Measurements from ENCODE around the gene PI4KA.
A peak's percentile ranks its signal among the peaks of the same experiment; 100 is the strongest.
"Not testable (repeated sequence)": the region's sequence is repeated elsewhere in the genome, so short reads cannot be mapped to it uniquely, and the experiment has no call there.

PI4KA gene

GRCh38 chr22:20776624-20777405 is 81.8 kb downstream of the PI4KA start:
- no peak for DNase-seq (ENCODE audit: low spot score)

GRCh38 chr22:20775342-20775895 is 83.2 kb downstream of the PI4KA start:
- DNase-seq (ENCODE audit: low spot score), result no peak

- DNase-seq (ENCODE audit: low spot score), result no peak
These were observed 83.7 kb downstream of the PI4KA start for GRCh38 chr22:20774882-20775281.

- DNase-seq (ENCODE audit: low spot score), result no peak
These were observed 84.8 kb downstream of the PI4KA start, which contains the start of gene SERPIND1 for GRCh38 chr22:20773793-20774212. TSS of gene SERPIND1 (plus strand) at chr22:20774113. CDS start at chr22:20779313, 5,200 bp downstream.

GRCh38 chr22:20771918-20772625 is 86.5 kb downstream of the PI4KA start:
- DNase-seq (ENCODE audit: low spot score), result no peak

- DNase-seq (ENCODE audit: low spot score), result not testable (repeated sequence)
These were observed 89.2 kb downstream of the PI4KA start for GRCh38 chr22:20769496-20769826.

GRCh38 chr22:20766530-20766929 is 92.1 kb downstream of the PI4KA start:
- DNase-seq (ENCODE audit: low spot score), result no peak

- DNase-seq (ENCODE audit: low spot score), result no peak
These were observed 92.7 kb downstream of the PI4KA start for GRCh38 chr22:20765938-20766337.

- no peak for DNase-seq (ENCODE audit: low spot score)
These were observed 93.9 kb downstream of the PI4KA start for GRCh38 chr22:20764729-20765128.

- no peak for DNase-seq (ENCODE audit: low spot score)
These were observed 94.2 kb downstream of the PI4KA start for GRCh38 chr22:20764471-20764720.

- no peak for DNase-seq (ENCODE audit: low spot score)
These were observed 94.8 kb downstream of the PI4KA start for GRCh38 chr22:20763630-20764470.

- no peak for DNase-seq (ENCODE audit: low spot score)
These were observed 96.3 kb downstream of the PI4KA start for GRCh38 chr22:20762233-20762796.

GRCh38 chr22:20761536-20761935 is 97.1 kb downstream of the PI4KA start:
- no peak for DNase-seq (ENCODE audit: low spot score)

- no peak for DNase-seq (ENCODE audit: low spot score)
These were observed 98.5 kb downstream of the PI4KA start for GRCh38 chr22:20760084-20760483.

GRCh38 chr22:20758688-20759087 is 99.9 kb downstream of the PI4KA start:
- no peak for DNase-seq (ENCODE audit: low spot score)

GRCh38 chr22:20756846-20757245 is 101.8 kb downstream of the PI4KA start:
- DNase-seq (ENCODE audit: low spot score), result no peak

GRCh38 chr22:20752873-20753272 is 105.7 kb downstream of the PI4KA start:
- no peak for DNase-seq (ENCODE audit: low spot score)

- no peak for DNase-seq (ENCODE audit: low spot score)
These were observed 106.4 kb downstream of the PI4KA start for GRCh38 chr22:20752104-20752741.

GRCh38 chr22:20751185-20751851 is 107.3 kb downstream of the PI4KA start:
- DNase-seq (ENCODE audit: low spot score), result no peak

GRCh38 chr22:20750461-20751184 is 108.0 kb downstream of the PI4KA start:
- DNase-seq (ENCODE audit: low spot score), result peak; percentile 85

All from kidney tubule cell (primary cell).